T-helper 9 cell (primary cell): ENCODE data around the gene KIF5B.
A peak's percentile ranks its signal among the peaks of the same experiment; 100 is the strongest.
"Not testable (repeated sequence)": the region's sequence is repeated elsewhere in the genome, so short reads cannot be mapped to it uniquely, and the experiment has no call there.

Experiments
- DNase-seq: peaks from one replicate; pipeline ENCODE4 v3.0.0-alpha.2; 2020
- total RNA-seq, 2 donors: gene quantifications; one replicate each; lab custom pipeline; 2026; lab: John Stamatoyannopoulos, UW

Gene KIF5B
- 246 to 279 reads per million in 2 donors for total RNA-seq

DNA sequence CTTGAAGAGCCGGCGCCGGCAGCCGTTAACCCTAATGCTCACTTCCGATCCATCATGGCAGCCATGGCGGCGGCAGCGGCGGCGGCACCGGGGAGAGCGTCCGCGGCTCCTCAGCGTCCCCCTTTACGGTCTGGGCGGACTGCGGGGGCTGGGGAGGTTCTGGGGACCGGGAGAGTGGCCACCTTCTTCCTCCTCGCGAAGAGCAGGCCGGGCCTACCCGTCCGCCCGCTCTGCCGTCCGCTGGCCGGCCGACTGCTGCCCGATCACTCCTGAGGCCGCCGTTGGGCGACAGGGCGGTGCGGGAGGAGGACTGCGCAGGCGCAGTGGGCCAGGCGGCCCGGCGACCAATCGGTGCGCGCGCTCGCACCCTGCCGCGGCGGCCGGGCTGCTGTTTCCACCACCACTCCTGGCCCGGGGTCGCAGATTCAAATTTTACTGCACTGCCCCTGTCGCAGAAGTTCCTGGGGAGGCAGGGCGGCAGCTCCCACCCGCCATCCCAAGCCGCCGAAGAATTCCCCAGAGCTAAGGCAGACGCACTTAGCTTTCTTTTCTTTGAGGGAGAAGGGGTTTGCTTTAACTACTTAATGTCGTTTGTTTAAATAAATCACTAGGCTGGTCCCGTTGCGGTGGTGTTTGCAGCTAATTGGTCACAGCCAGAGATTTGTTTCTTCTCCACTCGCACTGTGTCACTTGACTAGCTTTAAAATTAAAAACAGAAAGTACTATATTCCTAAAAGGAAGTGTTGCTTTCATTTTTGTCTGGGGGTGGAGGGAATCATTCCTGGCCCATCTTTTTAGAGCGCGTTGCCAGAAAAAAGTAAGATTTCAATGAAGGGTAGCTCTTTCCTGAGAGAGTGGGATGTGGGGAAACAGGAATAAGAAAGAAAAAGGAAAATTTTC is at the start of gene KIF5B:
Gene KIF5B, minus strand, starts transcription at position 290 of the 900 bp plus-strand sequence. CDS start 452 bp downstream, outside the sequence.
- DNase-seq = peak; percentile 78

DNA sequence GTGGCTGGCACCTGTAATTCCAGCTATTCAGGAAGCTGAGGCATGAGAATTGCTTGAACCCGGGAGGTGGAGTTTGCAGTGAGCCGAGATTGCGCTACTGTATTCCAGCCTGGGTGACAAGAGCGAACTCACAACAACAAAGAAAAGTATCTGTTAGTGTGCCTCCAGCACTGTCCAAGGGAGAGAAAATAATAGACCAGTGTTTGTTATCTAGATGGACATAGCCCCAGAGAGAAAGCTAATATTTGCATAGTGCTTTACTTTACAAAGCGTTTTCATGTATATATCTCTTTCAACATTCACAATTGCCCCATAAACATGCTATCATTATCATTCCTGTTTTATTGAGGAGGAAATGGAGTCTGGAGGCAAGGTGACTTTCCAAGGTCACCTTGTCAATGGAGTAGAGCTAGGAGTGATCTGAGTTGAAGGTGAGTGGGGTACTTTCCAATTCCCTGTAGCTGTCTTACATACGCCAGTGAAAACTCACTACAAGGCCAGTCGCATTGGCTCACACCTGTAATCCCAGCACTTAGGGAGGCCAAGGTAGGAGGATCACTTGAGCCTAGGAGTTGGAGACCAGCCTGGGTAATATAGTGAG is 49.7 kb upstream of the KIF5B start:
- DNase-seq = no peak

DNA sequence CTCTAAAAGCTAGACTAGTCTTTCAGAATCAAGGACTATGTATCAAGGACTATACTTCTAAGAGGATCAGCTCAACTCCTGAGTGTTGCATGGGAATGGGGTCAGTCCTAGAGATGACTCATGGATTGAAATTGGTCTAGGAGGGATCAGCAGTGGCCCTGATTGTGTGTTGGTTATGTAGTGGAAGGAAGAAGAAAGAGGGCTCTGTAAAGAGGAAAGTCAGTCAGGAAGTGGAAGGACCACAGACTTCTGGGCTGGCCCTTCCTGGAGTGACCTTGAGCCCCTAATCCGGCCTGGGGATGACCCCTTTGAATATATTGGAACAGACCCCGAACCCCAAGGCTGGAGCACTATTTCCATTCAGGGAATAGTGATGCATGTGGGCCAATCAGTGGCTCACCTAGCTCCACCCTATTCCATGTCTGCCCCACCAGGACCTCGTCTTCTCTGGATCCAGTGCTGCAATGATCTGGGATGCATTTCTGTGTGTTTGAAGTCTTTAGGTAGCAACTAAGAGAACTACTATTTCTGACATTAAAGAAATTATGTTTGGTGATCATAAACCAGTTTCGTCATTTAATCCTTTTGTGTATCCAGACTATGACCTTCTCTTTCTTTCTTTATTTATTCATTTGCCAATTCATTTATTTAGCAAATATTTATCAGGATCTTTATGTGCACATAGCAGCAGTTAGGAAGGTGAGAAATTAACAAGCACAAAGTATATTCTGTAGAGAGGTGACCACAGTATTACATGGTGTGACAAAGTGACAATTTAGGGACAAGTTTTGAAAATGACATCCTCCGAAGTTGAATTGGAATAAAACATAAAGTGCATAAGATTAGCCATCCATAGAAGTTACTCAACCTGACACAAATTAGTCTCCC is 48.6 kb upstream of the KIF5B start:
- DNase-seq = no peak

DNA sequence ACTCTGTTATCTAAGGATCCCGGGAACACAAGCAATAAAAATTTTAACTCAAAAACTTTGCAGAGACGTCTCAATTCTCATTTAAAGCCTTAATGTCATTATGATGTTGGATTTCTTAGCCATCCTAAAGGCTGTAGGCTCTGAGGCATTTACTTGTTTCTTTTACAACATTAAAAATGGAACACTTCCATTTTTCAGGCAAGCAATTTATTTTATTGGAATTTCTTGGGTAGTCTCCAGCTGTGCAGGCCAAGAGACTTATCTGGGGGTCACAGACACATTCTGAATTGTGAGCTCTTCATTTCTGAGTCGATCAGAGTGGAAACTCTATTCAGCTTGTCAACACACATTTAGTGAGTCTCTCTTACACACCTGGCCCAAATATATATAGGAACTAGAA is 48.0 kb upstream of the KIF5B start:
- DNase-seq = no peak

- no peak for DNase-seq
Measured at GRCh38 chr10:32103721-32104120, 47.5 kb upstream of the KIF5B start.

DNA sequence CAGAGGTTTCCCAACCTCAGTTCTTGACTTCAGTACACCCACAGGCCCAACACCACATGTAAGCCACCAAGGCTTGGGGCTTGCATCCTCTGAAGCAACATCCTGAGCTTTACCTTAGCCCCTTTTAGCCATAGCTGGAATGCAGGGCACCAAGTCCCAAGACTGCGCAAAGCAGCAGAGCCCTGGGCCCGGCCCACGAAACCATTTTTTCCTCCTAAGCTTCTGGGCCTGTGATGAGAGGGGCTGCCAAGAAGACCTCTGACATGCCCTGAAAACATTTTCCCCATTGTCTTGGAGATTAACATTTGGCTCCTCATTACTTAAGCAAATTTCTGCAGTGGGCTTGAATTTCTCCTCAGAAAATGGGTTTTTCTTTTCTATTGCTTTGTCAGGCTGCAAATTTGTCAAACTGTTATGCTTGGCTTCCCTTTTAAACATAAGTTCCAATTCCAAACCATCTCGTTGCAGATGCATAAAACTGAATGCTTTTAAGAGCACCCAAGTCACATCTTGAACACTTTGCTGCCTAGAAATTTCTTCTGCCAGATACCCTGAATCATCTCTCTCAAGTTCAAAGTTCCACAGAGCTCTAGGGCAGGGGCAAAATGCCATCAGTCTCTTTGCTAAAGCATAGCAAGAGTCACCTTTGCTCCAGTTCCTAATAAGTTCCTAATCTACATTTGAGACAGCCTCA is 42.5 kb upstream of the KIF5B start:
- not testable (repeated sequence) for DNase-seq

DNA sequence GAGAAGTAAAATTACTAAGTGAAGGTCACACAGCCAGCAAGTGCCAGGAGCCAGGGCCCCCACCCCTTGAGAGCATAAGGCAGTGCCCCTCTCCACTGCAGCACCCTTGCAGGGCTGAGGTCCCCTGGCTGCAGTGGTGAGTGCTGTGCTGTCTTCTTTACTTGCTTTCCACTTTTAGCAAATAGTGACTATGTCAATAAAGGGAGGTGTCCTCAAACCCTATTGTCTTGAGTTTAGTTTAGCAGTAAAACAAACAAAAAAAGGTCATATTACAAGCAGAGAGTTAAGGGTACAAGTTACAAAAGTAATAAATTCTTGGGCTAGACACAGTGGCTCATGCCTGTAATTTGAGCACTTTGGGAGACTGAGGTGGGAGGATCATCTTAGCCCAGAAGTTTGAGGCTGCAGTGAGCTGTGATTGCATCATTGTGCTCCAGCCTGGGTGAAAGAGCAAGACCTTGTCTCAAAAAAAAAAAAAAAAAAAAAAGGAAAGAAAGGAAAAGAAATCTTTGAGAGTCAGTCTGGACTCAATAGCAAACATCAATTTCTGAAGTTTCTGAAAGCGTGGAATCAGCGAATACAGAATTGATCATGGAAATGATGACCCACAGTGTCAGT is 39.0 kb upstream of the KIF5B start:
- no peak for DNase-seq

- no peak for DNase-seq
Measured at GRCh38 chr10:32093650-32094049, 37.4 kb upstream of the KIF5B start.

DNA sequence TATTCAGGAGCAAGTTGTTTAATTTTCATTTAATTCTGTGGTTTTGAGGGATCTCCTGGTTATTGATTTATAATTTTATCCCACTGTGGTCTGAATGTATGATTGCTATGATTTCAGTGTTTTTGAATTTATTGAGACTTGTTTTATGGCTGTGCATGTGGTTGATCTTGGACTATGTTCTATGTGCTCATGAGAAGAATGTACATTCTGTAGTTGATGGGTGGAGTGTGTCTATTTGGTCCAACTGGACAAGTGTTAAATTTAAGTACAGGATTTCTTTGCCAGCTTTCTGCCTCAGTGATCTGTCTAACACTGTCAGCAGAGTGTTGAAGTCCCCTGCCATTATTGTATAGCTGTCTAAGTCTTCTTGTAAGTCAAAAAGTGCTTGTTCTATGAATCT is 34.8 kb upstream of the KIF5B start:
- no peak for DNase-seq

DNA sequence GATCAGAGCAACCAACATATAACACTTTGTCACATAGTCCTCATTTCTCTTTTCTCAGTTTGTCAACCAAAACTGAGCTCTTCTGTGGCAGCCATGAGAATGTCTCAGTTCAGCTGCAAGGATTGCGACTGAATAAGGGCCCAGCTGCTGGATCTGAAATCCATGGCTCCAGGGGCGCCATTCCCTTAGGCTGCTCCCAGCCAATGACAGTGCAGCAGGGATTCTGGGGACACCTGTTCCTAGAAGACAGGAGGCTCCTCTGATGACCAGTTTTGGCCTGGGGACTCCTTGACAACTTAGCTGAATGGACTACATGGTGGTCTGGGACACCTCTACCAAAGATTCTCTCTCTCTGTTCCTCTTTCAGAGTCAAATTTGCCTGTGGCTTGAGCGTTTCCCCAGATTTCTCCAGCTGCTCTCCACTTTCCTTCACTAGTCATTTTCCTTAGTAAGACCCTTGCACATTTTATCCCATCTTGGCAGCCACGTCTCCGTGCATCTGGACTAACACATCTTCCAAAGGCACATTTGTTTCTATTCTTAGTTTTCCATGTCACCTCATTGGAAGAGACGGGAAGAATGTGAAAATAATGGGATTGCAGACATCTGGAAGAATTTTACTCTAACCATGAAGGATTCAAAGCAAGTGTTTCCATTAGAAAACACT is 28.1 kb upstream of the KIF5B start:
- no peak for DNase-seq

DNA sequence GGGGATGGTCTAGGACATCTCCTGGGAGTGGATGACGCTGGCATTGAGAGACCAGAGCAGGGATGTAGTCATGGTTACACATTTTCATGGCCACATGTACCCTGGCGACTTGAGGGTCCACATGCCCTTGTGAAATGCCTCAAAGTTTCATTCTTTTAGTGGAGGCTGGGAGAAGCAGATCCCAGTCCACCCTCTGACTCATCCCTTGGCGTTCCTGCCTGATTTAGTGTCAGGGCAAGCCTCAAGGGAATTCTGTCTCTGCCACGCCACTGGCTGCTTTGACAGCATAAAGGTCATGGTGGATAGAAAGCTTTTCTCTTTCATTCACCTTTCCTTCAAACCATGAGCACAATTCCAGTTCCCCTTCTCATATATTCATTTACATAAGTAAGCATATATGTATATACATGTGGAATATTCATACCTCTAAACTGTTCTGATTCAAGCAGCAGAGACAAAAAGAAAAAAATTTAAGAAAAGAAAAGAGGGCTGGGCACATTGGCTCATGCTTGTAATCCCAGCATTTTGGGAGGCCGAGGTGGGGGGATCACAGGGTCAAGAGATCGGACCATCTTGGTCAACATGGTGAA is 21.8 kb upstream of the KIF5B start:
- no peak for DNase-seq

- no peak for DNase-seq
Measured at GRCh38 chr10:32073659-32074058, 17.4 kb upstream of the KIF5B start.

GRCh38 chr10:32073128-32073527 is 16.9 kb upstream of the KIF5B start:
- DNase-seq = no peak

DNA sequence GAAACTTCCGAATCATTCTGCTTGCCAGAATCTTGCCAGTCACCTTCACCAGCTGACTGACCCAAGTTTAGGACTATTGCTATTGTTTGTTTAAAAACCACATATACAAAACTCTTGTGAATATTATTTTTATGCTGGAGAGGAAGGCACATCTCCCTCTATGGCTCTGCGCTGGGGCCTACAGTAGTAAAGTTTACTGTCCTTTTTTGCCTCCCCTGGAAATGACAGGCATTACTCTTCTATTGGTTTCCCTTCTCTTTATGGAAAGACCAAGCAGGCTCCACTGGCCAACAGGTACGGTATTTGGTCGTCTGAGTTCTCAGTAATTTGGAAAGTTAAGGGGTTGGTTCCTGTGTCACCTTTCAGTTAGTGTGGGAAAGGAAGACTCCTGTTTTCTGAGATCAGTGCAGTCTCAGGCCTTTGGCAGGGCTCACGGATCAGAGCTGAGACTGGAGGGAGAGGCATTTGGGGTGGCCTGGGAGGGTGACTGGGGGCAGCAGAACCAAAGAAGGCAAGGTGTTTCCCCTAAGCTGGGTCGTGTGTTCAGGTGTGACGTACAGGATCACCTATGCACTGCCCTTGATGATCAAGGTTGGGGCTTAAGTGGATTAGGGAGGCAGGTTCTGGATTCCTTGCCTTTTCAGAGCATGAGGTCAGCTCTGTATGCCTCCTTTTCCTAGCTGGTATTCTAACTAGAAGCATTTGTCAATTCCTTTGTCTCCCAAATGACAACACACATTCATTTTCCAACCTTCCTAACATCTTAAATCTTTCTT is 16.0 kb upstream of the KIF5B start:
- no peak for DNase-seq

GRCh38 chr10:32070645-32071044 is 14.4 kb upstream of the KIF5B start:
- no peak for DNase-seq

GRCh38 chr10:32068569-32068968 is 12.3 kb upstream of the KIF5B start:
- DNase-seq = no peak

DNA sequence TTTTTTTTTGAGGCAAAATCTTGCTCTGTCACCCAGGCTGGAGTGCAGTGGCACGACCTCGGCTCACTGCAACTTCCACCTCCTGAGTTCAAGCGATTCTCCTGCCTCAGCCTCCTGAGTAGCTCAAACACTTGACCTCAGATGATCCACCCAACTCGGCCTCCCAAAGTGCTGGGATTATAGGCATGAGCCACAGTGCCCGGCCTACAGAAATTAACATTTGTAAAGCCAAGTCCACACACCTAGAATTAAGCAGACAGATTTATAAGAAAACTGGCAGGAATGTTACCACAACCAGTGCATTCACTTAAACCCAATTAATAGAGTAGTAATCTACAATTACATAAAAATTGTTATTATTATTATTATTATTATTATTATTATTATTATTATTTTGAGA is 11.7 kb upstream of the KIF5B start:
- DNase-seq = not testable (repeated sequence)

- DNase-seq = no peak
Measured at GRCh38 chr10:32065856-32066255, 9.6 kb upstream of the KIF5B start.

- no peak for DNase-seq
Measured at GRCh38 chr10:32061440-32061839, 5.2 kb upstream of the KIF5B start.

GRCh38 chr10:32060347-32060746 is 4.1 kb upstream of the KIF5B start:
- DNase-seq = no peak
